Endothelial cell of umbilical vein (primary cell): ENCODE results near the gene SPEN. TPM values are rescaled to one million over a fixed set of nuclear protein-coding genes. Genes with fewer than 3 reads are reported as not detected.

Experiments
- BruUV-seq: library from RNA; stranded (reverse); fragments of 400-500 nt; replicated peaks from 2 replicates; lab custom pipeline; 2021; lab: Mats Ljungman, UMichigan
- CTCF ChIA-PET: fragments of 300-600, 350-600 bp; sonication (Branson Sonifier 250); formaldehyde crosslinking; loops from one replicate; lab custom pipeline; 2021; ENCODE audit warnings: antibody characterized with exemption, inconsistent platforms; lab: Charles Lee
- POLR2A ChIA-PET: fragments of 300-600, 350-600 bp; sonication (Branson Sonifier 250); formaldehyde crosslinking; loops from one replicate; lab custom pipeline; 2021; ENCODE audit warnings: antibody characterized with exemption, inconsistent platforms; lab: Charles Lee
- DNase-seq: peaks from one replicate; pipeline ENCODE4 v3.0.0-alpha.2; 2011; ENCODE audit warnings: low read depth, low spot score
- FAIRE-seq: peaks from 2 replicates; lab custom pipeline; 2011; peaks lifted over from hg19 to GRCh38; lab: Jason Lieb, UNC
- H2AFZ ChIP-seq: 2 replicates; pipeline ENCODE4 v1.6.0; 2012; ENCODE audit warnings: low read depth, low read length, control low read depth, inconsistent platforms
- H3K27ac ChIP-seq: 2 replicates; pipeline ENCODE4 v1.5.1; 2011; ENCODE audit warnings: low read depth, mild to moderate bottlenecking, control low read depth, low read length, moderate library complexity; ENCODE audit not compliant: insufficient read depth
- H3K27me3 ChIP-seq, 2 experiments: 2 replicates each; pipeline versions ENCODE4 v1.6.0 to v1.6.1; 2011; ENCODE audit warnings: low read length in 2 of 2, mixed read lengths in 1 of 2; ENCODE audit not compliant: control insufficient read depth in 2 of 2, insufficient read depth in 2 of 2
- H3K36me3 ChIP-seq, 2 experiments: 2 replicates in 1 of 2; 3 replicates in 1 of 2; pipeline ENCODE4 v1.5.1; 2011; ENCODE audit warnings: low read length in 2 of 2, mild to moderate bottlenecking in 1 of 2, moderate library complexity in 1 of 2; ENCODE audit not compliant: control insufficient read depth in 2 of 2, insufficient read depth in 2 of 2; ENCODE audit errors: extremely low read depth in 1 of 2
- H3K4me1 ChIP-seq: 3 replicates; pipeline ENCODE4 v1.5.1; 2011; ENCODE audit warnings: mild to moderate bottlenecking, low read length; ENCODE audit not compliant: control insufficient read depth, insufficient read depth; ENCODE audit errors: extremely low read depth
- H3K4me2 ChIP-seq: 2 replicates; pipeline ENCODE4 v1.6.1; 2011; ENCODE audit warnings: low read length, control low read depth, mixed read lengths; ENCODE audit not compliant: insufficient read depth
- H3K4me3 ChIP-seq, 3 experiments: fragments of 200-600 bp in 1 of 3; sonication (generic), shearing (Covaris generic) in 1 of 3; replicated peaks in 1 of 3; 2 replicates each; pipeline ENCODE4 v1.5.1; 2011 to 2016; ENCODE audit warnings: control low read depth in 3 of 3, low read length in 3 of 3, mild to moderate bottlenecking in 2 of 3, inconsistent platforms in 1 of 3, low read depth in 1 of 3, moderate library complexity in 1 of 3; ENCODE audit not compliant: insufficient read depth in 1 of 3
- H3K79me2 ChIP-seq: 2 replicates; pipeline ENCODE4 v1.6.0; 2012; ENCODE audit warnings: low read length, inconsistent platforms; ENCODE audit not compliant: control insufficient read depth, insufficient read depth
- H3K9ac ChIP-seq: replicated peaks from 2 replicates; pipeline ENCODE3; 2011; ENCODE audit warnings: low read length, control low read depth; ENCODE audit not compliant: insufficient read depth; ENCODE audit errors: extremely low read depth
- H3K9me1 ChIP-seq: replicated peaks from 3 replicates; pipeline ENCODE4 v1.6.0; 2011; ENCODE audit warnings: mild to moderate bottlenecking, low read length; ENCODE audit not compliant: control insufficient read depth, insufficient read depth; ENCODE audit errors: extremely low read depth
- H3K9me3 ChIP-seq: replicated peaks from 2 replicates; pipeline ENCODE4 v1.5.1; 2012; ENCODE audit warnings: low read length, inconsistent platforms; ENCODE audit not compliant: control insufficient read depth, insufficient read depth
- H4K20me1 ChIP-seq: replicated peaks from 2 replicates; pipeline ENCODE3; 2011; ENCODE audit warnings: mild to moderate bottlenecking, low read length; ENCODE audit not compliant: control insufficient read depth, insufficient read depth; ENCODE audit errors: extremely low read depth
- EZH2 ChIP-seq: IDR thresholded peaks from 2 replicates; pipeline ENCODE4 v1.6.1; 2012; ENCODE audit warnings: borderline replicate concordance, low read depth, mild to moderate bottlenecking, moderate library complexity, low read length, inconsistent platforms; ENCODE audit not compliant: severe bottlenecking
- FOS ChIP-seq: IDR thresholded peaks from 2 replicates; pipeline ENCODE4 v1.6.1; 2011; ENCODE audit warnings: mild to moderate bottlenecking, low read length, moderate library complexity, borderline replicate concordance; ENCODE audit not compliant: insufficient read depth
- GATA2 ChIP-seq: IDR thresholded peaks from 2 replicates; pipeline ENCODE4 v1.7.0; 2011; ENCODE audit warnings: low read depth, mild to moderate bottlenecking, moderate library complexity, mixed read lengths, low read length; ENCODE audit not compliant: insufficient read length, insufficient read depth
- JUN ChIP-seq: IDR thresholded peaks from 2 replicates; pipeline ENCODE4 v1.6.1; 2011; ENCODE audit warnings: borderline replicate concordance, low read depth; ENCODE audit not compliant: insufficient read length, insufficient read depth
- MYC ChIP-seq: IDR thresholded peaks from one replicate; pipeline ENCODE4 v1.6.1; 2011; ENCODE audit warnings: mild to moderate bottlenecking, low read depth, low read length
- POLR2A ChIP-seq: IDR thresholded peaks from 2 replicates; pipeline ENCODE4 v1.6.1; 2012; ENCODE audit warnings: low read depth, mild to moderate bottlenecking, control low read depth, low read length
- POLR2AphosphoS5 ChIP-seq: IDR thresholded peaks from 2 replicates; pipeline ENCODE4 v1.6.1; 2012; ENCODE audit warnings: low read depth, mild to moderate bottlenecking, control low read depth, low read length, moderate library complexity; ENCODE audit not compliant: insufficient read depth
- dilution Hi-C: fragments of 300-500 bp; cut with MboI; formaldehyde crosslinking; loops from one replicate; pipeline ENCODE4 v1.15.0; 2019; ENCODE audit warnings: low sequenced_read_pairs; ENCODE audit not compliant: extremely low pct_ligation_motif_present
- intact Hi-C: fragments of 100-400 bp; cut with micrococcal nuclease; formaldehyde crosslinking; loops from one replicate; pipeline ENCODE4 v1.10.0; 2022
- polyA plus RNA-seq, 4 experiments: library from polyadenylated mRNA; depleted of rRNA in 3 of 4; stranded (reverse) in 3 of 4; unstranded in 1 of 4; fragments of >200 nt; gene quantifications; 2 replicates each; pipeline versions ENCODE4 v1.2.1 to v1.2.3, GENCODE V29; 2011 to 2012; ENCODE audit warnings: missing spikeins in 1 of 4
- total RNA-seq: library from RNA; stranded (reverse); gene quantifications from 2 replicates; pipeline ENCODE4 v1.2.3, GENCODE V29; 2021
- TF ChIP-seq, protein P1 (sequence below): IDR thresholded peaks from 2 replicates; pipeline ENCODE4 v1.6.1; 2011; ENCODE audit not compliant: insufficient read depth, insufficient read length
- TF ChIP-seq, protein P2 (sequence below), 2 donors: IDR thresholded peaks; 1 replicate in 1 of 2; 2 replicates in 1 of 2; pipeline ENCODE4 v1.5.1; 2011; ENCODE audit warnings: low read length in 2 of 2, mild to moderate bottlenecking in 2 of 2, moderate library complexity in 2 of 2, control low read depth in 1 of 2, inconsistent platforms in 1 of 2, low read depth in 1 of 2; ENCODE audit not compliant: insufficient read depth in 1 of 2; ENCODE audit errors: extremely low read depth in 1 of 2

SPEN gene
- total and polyA plus RNA-seq, 2 donors (not counting 3 experiments of a cell fraction or from before 2014, with no cell fraction given): 9.3 to 44.4 TPM

DNA sequence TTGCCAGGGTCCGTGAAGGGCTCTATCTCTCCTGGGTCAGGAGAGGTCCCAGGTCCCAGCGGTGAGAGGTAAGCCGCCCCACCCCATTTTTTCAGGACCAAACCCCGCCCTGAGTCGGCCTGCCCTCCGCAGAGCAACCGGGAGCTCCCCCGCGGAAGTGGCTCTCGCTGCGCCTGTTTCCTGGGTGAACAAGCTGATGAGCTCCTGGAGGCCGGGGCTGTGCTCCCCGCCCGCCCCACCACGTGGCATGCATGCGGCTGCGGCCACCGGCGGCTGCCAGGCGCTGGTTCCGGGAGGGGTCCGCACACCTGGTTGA, 96.4 kb downstream of the SPEN start:
- no peaks in the 10 kb centered on the region for H3K9me1 ChIP-seq
- FAIRE-seq (no peak), DNase-seq (no peak)
- no peak overlapping the region for H3K4me2 ChIP-seq
- H3K36me3 ChIP-seq: peaks cover 21 to 59% of the 10 kb centered on the region in 2 experiments
- H3K9ac ChIP-seq: no peak overlapping the region
- peaks cover 13% of the 10 kb centered on the region for H3K4me1 ChIP-seq
- intact Hi-C loops (no loop called here), dilution Hi-C loops (no loop called here)
- no peaks in the 10 kb centered on the region for H3K27me3 ChIP-seq
- no peaks in the 10 kb centered on the region for H3K9me3 ChIP-seq
- no peaks in the 10 kb centered on the region for H4K20me1 ChIP-seq
- peaks cover 4% of the 10 kb centered on the region for H3K79me2 ChIP-seq
- H2AFZ ChIP-seq: no peak overlapping the region
- CTCF ChIA-PET: interaction anchor here (0.7 to 1.9 kb wide), 2 partner anchors 14 to 128 kb away, joined by 3 to 6 read pairs; no protein-coding TSS in a partner anchor
- H3K27ac ChIP-seq: no peak overlapping the region
- BruUV-seq: no TSS peak
- POLR2A ChIA-PET: no interaction called here
- no peak for TF ChIP-seq JUN
- TF ChIP-seq FOS: no peak
- TF ChIP-seq MYC: no peak
- no peak for TF ChIP-seq POLR2AphosphoS5
- no peak for TF ChIP-seq GATA2
- TF ChIP-seq, protein P1, sequence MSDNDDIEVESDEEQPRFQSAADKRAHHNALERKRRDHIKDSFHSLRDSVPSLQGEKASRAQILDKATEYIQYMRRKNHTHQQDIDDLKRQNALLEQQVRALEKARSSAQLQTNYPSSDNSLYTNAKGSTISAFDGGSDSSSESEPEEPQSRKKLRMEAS: no peak
- no peak for TF ChIP-seq POLR2A
- no peak for TF ChIP-seq EZH2
- TF ChIP-seq, protein P2, sequence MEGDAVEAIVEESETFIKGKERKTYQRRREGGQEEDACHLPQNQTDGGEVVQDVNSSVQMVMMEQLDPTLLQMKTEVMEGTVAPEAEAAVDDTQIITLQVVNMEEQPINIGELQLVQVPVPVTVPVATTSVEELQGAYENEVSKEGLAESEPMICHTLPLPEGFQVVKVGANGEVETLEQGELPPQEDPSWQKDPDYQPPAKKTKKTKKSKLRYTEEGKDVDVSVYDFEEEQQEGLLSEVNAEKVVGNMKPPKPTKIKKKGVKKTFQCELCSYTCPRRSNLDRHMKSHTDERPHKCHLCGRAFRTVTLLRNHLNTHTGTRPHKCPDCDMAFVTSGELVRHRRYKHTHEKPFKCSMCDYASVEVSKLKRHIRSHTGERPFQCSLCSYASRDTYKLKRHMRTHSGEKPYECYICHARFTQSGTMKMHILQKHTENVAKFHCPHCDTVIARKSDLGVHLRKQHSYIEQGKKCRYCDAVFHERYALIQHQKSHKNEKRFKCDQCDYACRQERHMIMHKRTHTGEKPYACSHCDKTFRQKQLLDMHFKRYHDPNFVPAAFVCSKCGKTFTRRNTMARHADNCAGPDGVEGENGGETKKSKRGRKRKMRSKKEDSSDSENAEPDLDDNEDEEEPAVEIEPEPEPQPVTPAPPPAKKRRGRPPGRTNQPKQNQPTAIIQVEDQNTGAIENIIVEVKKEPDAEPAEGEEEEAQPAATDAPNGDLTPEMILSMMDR (IDR thresholded peaks at IDR 0.05; ENCODE audit: extremely low read depth in 1 of 2, insufficient read depth in 1 of 2, low read depth in 1 of 2, low read length in 2 of 2): no peak
- no peak overlapping the region for H3K4me3 ChIP-seq
